Measurements from ENCODE around the gene REXO4.

Gene REXO4

DNA sequence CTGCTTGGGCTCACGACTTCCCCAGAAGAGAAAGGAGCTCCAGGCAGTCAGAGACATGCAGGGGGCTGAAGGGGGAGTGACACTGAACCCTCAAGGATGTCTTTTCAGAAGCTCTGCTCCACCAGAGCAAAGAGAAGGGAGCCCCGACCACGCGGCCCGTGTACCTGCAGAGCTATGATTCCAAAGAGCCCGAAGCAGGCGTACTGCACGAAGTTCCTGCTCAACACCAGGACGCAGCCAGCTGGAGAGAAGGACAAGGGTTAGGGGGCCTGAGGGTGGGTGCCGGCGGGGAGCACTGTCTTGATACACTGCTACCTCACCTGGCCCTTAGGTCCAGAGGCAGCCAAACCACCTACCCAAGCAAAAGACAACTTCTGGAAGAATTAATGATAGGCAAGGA, 51.4 kb downstream of the REXO4 start:
- no peak for DNase-seq

DNA sequence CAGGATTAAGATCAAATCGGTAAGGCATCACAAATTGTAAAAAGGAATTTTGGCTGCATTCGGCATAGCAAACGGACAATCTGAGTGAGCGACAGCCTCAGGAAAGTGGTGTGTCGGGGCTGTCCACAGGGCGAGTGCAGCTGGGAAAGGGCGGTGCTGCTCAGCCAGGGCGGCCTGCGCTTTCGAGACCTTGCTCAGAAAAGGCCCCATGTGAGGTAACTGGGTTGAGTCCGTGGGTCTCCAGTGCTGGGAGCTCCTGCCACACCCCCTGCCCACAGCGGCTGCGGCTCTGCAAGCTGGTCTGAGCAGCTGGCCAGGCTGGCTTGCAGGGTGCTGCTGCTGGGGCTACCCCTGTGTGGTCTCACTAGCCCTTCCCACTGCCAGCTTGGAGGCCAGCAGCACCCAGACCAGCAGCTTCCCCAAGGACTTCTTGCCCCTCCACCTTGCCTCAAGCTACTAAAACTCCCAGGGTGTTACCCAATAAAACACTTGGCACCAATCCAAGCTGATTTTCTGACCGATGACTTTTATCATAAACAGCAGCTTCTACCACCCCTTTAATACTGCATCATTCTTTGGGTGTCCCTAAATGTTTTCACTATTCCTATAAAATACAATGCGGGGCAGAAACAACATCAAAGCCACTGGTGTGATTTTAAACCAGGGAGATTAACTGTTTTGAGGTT, 55.3 kb downstream of the REXO4 start:
- DNase-seq = no peak

DNA sequence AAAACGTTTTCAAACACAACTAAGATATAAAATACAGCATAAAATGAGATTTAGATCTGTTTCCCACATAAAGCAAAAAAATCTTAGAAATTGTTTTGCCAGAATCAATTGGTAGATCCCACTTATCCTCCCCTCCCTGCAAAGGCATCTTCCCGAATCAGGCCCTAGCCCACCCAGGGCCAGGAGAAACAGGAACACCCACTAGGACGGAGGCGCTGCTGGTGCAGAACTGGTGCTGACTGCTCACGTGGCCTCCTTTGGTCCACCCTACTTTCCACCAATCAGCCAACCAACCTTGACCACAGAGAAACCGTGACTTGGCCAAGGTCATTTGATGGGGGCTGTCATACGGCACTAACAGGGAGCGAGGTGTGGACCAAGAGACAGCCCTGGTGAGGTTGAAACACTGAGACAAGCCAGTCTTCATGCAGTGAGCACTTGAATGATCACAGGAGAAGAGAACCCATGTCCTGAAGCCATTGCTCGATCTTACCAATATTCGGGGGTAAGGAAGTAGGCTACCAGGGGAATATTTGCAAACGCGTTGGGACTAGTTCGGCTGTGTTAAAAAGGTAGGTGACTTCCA, 56.2 kb downstream of the REXO4 start:
- no peak for DNase-seq

DNA sequence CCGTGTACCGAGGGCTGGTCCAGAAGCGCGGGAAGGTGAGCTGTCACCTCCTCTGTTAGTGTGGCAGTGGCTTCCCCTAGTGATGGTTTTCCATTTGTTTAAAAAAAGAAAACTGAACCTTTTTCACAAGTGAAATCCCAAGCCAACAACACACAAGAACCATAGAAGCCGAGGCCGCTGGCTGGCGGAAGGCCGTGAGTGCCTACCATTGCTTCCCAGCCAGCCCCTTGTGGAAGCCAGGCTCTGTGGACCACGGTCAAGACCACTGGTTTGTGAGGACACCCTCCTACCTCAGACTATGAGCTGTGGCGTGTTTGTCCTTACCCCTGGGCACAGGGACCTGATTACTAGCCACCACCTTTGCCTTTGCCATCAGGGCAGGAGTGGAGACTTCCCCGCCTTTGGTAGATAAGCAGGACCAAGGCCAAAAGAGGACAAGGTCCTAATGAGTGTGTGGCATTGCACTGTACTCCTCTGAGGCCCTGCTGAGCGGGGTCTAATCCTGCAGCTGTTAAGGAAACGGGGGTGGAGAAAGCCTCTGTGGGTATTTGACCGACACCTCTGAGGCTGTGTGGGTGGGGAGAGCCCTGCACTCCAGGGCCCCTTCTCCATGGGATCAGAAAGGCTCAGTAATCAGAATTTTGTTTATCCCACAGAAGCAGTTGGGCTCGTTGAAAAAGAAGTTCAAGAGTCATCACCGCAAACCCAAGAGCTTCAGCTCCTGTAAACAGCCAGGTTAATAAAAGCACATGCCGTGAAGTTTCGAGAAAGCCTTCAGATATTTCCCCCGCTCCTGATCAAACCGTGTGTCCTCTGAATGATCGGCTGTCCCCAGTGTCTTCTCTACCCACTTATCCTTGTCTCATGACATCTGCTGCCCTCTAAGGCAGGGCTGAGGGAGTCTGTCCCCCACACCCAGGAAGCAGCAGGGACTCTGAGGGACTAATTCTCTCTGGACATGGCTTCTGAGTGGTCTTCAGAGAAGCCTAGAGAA, 57.1 kb downstream of the REXO4 start:
- DNase-seq = no peak

DNA sequence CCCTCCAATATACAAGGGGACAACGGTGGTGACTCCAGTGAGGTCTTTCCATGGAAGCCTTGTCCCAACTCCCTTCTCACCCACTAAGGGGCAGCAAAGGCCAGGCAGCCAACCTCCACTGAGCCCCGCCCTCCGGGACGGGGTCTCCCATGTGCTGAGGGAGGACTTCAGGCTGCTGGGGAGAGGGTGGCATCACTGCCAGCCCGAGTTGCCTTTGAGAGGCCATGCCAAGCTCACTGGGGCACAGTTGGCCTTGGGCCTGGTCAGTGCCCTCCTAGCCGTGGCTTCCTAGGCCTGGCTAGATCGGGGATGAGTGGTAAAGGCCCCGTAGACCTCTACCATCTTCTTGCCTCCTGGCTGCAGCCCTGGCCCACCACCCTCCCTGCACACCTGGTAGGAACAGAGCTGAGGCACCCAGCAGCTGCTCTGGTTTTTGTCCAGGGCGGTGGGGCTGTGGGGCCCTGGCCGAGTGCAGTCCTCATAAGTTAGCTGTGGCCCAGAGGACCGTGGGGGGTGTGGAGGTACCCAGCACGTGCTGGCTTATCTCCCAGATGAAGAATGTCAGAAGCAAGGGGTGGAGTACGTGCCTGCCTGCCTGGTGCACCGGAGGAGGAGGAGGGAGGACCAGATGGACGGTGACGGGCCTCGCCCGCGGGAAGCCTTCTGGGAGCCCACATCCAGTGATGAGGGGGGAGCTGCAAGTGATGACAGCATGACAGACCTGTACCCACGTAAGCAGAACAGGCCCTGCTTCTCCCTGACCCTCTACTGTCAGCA, 58.2 kb downstream of the REXO4 start:
- DNase-seq = peak in 1 of 2 experiments; percentile 24

DNA sequence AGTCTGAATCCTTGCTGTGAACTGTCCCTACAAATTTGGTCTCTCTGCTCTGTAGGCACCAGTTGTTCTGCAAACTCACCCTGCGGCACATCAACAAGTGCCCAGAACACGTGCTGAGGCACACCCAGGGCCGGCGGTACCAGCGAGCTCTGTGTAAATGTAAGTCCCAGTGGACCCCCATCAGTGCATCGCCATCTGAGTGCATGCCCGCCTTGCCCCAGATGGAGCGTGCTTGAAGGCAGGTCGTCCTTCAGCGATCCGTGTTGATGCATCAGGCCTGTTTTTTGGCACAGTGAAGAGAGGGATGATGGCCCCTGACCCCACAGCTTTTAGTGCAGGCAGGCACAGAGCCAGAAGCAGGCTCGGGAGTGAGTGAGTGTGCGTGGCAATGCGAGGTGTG, 60.2 kb downstream of the REXO4 start:
- no peak for DNase-seq

DNA sequence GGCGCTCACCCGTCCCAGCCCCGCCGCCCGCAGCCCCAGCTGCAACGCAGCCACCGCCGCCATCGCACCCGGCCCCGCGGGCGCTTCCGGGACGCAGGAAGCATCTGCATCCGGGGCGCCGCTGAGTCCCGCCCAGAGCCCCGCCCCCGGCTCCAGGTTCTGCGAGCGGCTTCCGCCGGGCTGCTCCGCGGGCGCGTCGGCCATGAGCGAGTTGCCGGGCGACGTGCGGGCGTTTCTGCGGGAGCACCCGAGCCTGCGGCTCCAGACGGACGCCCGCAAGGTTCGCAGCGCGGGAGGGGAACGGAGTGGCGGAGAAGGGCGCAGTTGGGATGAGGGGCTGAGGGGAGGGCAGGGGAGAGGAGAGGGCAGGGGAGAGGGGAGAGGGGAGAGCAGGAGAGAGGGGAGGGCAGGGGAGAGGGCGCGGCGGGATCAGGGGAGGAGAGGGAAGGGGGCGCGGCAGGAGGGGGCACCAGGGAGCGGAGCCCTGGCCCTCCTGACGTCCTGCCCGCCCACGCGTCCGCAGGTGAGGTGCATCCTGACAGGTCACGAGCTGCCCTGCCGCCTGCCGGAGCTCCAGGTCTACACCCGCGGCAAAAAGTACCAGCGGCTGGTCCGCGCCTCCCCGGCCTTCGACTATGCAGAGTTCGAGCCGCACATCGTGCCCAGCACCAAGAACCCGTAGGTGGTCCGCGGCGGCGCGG, 61.3 kb downstream of the REXO4 start, which contains the start of the genes SURF1 and SURF2:
SURF1 (minus strand) TSS at position 97 of the 701 bp plus-strand sequence; CDS start at position 63, 34 bp downstream.
SURF2 (plus strand) TSS at position 160 of the 701 bp plus-strand sequence; CDS start at position 203, 43 bp downstream.
- DNase-seq = peak in 1 of 2 experiments; percentile 88

Measured in NCI-H526 (cell line).